Stimulated activated CD8-positive, alpha-beta memory T cell treated with anti-CD3 and anti-CD28 coated beads, Interleukin-15, amount 100 ng/mL, for 48 hours (primary cell): ENCODE results near the gene FRMD4A.
"Not testable (repeated sequence)": the region's sequence is repeated elsewhere in the genome, so short reads cannot be mapped to it uniquely, and the experiment has no call there.

Experiments used
- DNase-seq, 2 donors: peaks; one replicate each; pipeline ENCODE4 v3.0.0-alpha.2; 2020; ENCODE audit warnings: low read depth in 2 of 2

The FRMD4A gene

GRCh38 chr10:13950543-13950939 is 380.2 kb downstream of the FRMD4A start:
- DNase-seq: no peak

- no peak for DNase-seq
Measured at GRCh38 chr10:13949844-13950542, 380.7 kb downstream of the FRMD4A start.

- no peak for DNase-seq
Measured at GRCh38 chr10:13946209-13946460, 384.6 kb downstream of the FRMD4A start.

GRCh38 chr10:13945390-13946208 is 385.1 kb downstream of the FRMD4A start:
- no peak for DNase-seq

- DNase-seq: no peak
Measured at GRCh38 chr10:13944823-13945222, 385.9 kb downstream of the FRMD4A start.

GRCh38 chr10:13943735-13944398 is 386.9 kb downstream of the FRMD4A start:
- no peak for DNase-seq

- DNase-seq: no peak
Measured at GRCh38 chr10:13942035-13942434, 388.7 kb downstream of the FRMD4A start.

- DNase-seq: no peak
Measured at GRCh38 chr10:13939391-13939790, 391.3 kb downstream of the FRMD4A start.

GRCh38 chr10:13938950-13939349 is 391.8 kb downstream of the FRMD4A start:
- no peak for DNase-seq

GRCh38 chr10:13936826-13937225 is 393.9 kb downstream of the FRMD4A start:
- no peak for DNase-seq

- no peak for DNase-seq
Measured at GRCh38 chr10:13930120-13930519, 400.6 kb downstream of the FRMD4A start.

GRCh38 chr10:13928451-13928850 is 402.3 kb downstream of the FRMD4A start:
- no peak for DNase-seq

GRCh38 chr10:13925971-13926780 is 404.5 kb downstream of the FRMD4A start:
- DNase-seq: no peak

- no peak for DNase-seq
Measured at GRCh38 chr10:13924040-13924725, 406.5 kb downstream of the FRMD4A start.

- no peak for DNase-seq
Measured at GRCh38 chr10:13922586-13922985, 408.1 kb downstream of the FRMD4A start.

- no peak for DNase-seq
Measured at GRCh38 chr10:13921941-13922340, 408.8 kb downstream of the FRMD4A start.

GRCh38 chr10:13921131-13921530 is 409.6 kb downstream of the FRMD4A start:
- DNase-seq: not testable (repeated sequence)

GRCh38 chr10:13920465-13920864 is 410.3 kb downstream of the FRMD4A start:
- no peak for DNase-seq

- no peak for DNase-seq
Measured at GRCh38 chr10:13920031-13920430, 410.7 kb downstream of the FRMD4A start.

GRCh38 chr10:13917791-13918190 is 412.9 kb downstream of the FRMD4A start:
- DNase-seq: no peak

- DNase-seq: no peak
Measured at GRCh38 chr10:13916384-13916947, 414.3 kb downstream of the FRMD4A start.
